ENCODE results near the gene PBLD. TPM values are rescaled to one million over a fixed set of nuclear protein-coding genes. Genes with fewer than 3 reads are reported as not detected.

Gene PBLD
- total and polyA plus RNA-seq, 2 experiments from 2014 or later, result 4.6 to 5.6 TPM

- TF ChIP-seq, protein P1, sequence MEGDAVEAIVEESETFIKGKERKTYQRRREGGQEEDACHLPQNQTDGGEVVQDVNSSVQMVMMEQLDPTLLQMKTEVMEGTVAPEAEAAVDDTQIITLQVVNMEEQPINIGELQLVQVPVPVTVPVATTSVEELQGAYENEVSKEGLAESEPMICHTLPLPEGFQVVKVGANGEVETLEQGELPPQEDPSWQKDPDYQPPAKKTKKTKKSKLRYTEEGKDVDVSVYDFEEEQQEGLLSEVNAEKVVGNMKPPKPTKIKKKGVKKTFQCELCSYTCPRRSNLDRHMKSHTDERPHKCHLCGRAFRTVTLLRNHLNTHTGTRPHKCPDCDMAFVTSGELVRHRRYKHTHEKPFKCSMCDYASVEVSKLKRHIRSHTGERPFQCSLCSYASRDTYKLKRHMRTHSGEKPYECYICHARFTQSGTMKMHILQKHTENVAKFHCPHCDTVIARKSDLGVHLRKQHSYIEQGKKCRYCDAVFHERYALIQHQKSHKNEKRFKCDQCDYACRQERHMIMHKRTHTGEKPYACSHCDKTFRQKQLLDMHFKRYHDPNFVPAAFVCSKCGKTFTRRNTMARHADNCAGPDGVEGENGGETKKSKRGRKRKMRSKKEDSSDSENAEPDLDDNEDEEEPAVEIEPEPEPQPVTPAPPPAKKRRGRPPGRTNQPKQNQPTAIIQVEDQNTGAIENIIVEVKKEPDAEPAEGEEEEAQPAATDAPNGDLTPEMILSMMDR (IDR thresholded peaks at IDR 0.05; ENCODE audit: low read depth, low read length), result no peak
- Histone ChIP-seq H3K27me3 (no peaks in the 10 kb centered on the region), H3K4me3 (no peak overlapping the region)
These were observed 30.3 kb downstream of the PBLD start for GRCh38 chr10:68302503-68302823.

DNA sequence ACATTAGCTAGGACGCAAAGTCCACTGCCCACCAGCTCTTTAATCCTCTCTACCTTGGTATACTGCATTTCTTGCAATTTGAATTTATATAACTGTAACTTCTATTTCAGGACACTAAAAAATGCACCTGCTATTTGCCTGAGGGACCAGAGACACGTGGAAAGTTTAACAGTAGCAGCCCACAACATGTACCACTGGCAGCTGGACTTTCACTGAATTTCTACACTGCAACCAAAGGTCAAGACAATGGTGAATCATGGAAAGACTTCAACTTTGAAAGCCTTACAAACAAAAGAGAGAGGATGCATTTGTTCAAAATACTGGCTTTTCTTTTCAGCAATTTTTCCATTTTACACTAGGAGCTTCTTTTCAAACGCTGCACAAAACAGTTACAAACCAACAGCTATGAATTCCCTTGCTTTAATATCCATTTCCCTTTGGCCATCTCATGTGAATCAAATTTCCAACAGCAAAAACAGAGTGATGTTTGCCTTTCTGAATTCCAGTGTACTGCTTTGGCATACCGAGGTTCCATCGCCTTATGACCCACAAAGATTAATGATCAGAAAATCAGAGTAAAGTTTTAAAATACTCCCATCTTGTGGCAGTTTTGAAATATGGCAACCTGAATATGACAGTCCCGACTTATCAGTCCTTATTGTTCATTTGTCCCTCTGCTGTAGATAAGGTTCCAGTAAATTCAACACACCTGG is 30.8 kb downstream of the PBLD start:
- Histone ChIP-seq H3K27ac (no peak overlapping the region), H3K36me3 (no peaks in the 10 kb centered on the region), H3K4me1 (ENCODE audit: low read depth) (no peaks in the 10 kb centered on the region), H3K27me3 (no peaks in the 10 kb centered on the region), H3K4me3 (no peak overlapping the region), H3K9me3 (ENCODE audit: low read depth) (no peaks in the 10 kb centered on the region)
- TF ChIP-seq, protein P1 (IDR thresholded peaks at IDR 0.05; ENCODE audit: low read depth, low read length), result peak; percentile 54
- DNase-seq (ENCODE audit: low read depth in 1 of 2, low spot score in 1 of 2), result peak; percentile 35 to 70

More at GRCh38 chr10:68302503-68302823, 30.3 kb downstream of the PBLD start:
- no peaks in the 10 kb centered on the region for H3K36me3 ChIP-seq
- no peaks in the 10 kb centered on the region for H3K4me1 ChIP-seq (ENCODE audit: low read depth)
- H3K9me3 ChIP-seq (ENCODE audit: low read depth), result no peaks in the 10 kb centered on the region
- H3K27ac ChIP-seq, result no peak overlapping the region
- DNase-seq (ENCODE audit: low read depth in 1 of 2, low spot score in 1 of 2), result no peak

DNA sequence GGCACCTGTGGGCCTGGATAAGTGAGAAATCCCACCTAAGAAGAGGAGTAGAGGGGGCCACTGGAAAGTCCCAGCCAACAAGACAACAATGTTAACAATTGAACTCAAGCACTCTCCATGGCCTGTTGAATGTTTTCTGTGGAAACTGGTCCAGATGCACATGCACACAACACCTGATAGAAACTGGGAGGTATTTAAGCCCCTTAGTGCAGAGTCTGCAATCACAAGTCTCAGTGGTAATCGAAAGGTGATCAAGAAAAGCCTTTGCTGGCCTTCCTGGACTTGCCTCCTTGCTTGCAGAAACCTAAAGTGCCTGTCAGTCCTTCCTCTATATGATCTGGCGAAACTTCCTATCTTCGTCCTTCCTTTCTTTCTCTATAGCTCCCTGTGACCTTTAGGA is 31.4 kb downstream of the PBLD start:
- H3K27me3 ChIP-seq, result no peaks in the 10 kb centered on the region
- H3K36me3 ChIP-seq, result no peaks in the 10 kb centered on the region
- H3K4me3 ChIP-seq, result no peak overlapping the region
- TF ChIP-seq, protein P1 (IDR thresholded peaks at IDR 0.05; ENCODE audit: low read depth, low read length), result no peak
- no peaks in the 10 kb centered on the region for H3K4me1 ChIP-seq (ENCODE audit: low read depth)
- no peaks in the 10 kb centered on the region for H3K9me3 ChIP-seq (ENCODE audit: low read depth)
- H3K27ac ChIP-seq, result no peak overlapping the region
- no peak for DNase-seq (ENCODE audit: low read depth in 1 of 2, low spot score in 1 of 2)

GRCh38 chr10:68296843-68297663 is 35.7 kb downstream of the PBLD start:
- TF ChIP-seq, protein P1 (IDR thresholded peaks at IDR 0.05; ENCODE audit: low read depth, low read length), result no peak
- Histone ChIP-seq H3K4me3 (no peak overlapping the region), H3K27ac (no peak overlapping the region), H3K4me1 (ENCODE audit: low read depth) (no peaks in the 10 kb centered on the region), H3K27me3 (no peaks in the 10 kb centered on the region), H3K36me3 (no peaks in the 10 kb centered on the region), H3K9me3 (ENCODE audit: low read depth) (no peaks in the 10 kb centered on the region)
- DNase-seq (ENCODE audit: low read depth in 1 of 2, low spot score in 1 of 2), result peak in 1 of 2 donors; percentile 3

DNA sequence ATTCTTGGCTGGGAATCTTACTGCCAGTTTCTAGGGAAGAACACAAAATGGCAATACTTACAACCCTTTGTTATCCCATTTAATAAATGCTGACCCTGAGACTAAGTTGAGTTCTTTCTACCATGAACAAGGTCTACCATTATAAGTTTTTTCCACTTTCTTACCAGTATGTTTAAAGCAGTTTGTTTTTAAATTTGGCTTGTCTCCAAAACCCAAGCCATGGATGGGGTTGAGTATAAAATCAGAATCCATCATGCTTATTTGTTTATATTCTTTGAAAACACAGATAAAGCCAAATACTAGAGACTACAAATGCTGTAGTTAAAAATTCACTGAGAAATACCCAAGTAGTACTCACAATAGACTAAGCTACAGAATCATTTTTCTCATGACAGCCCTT is 42.0 kb downstream of the PBLD start:
- H3K4me1 ChIP-seq (ENCODE audit: low read depth), result no peaks in the 10 kb centered on the region
- no peak for DNase-seq (ENCODE audit: low read depth in 1 of 2, low spot score in 1 of 2)
- no peak overlapping the region for H3K4me3 ChIP-seq
- no peak overlapping the region for H3K27ac ChIP-seq
- no peaks in the 10 kb centered on the region for H3K27me3 ChIP-seq
- TF ChIP-seq, protein P1 (IDR thresholded peaks at IDR 0.05; ENCODE audit: low read depth, low read length), result no peak
- H3K36me3 ChIP-seq, result no peaks in the 10 kb centered on the region
- no peaks in the 10 kb centered on the region for H3K9me3 ChIP-seq (ENCODE audit: low read depth)
